Cardiac muscle cell (in vitro differentiated cells and primary cell): Measurements from ENCODE around the gene RUNX3. TPM values are rescaled to one million over a fixed set of nuclear protein-coding genes. Genes with fewer than 3 reads are reported as not detected.
"Not testable (repeated sequence)": the region's sequence is repeated elsewhere in the genome, so short reads cannot be mapped to it uniquely, and the experiment has no call there.

Experiments
- DNase-seq, 2 donors: peaks; one replicate each; pipeline versions ENCODE4 v3.0.0 to v3.0.0-alpha.2; 2010 to 2017; ENCODE audit warnings: low read depth in 1 of 2, low spot score in 1 of 2
- H3K27ac ChIP-seq: fragments of 200-600 bp; sonication (generic); 2 replicates; pipeline ENCODE4 v1.5.1; 2016
- H3K27me3 ChIP-seq: fragments of 200-600 bp; sonication (generic); 2 replicates; pipeline ENCODE4 v1.6.0; 2016; ENCODE audit warnings: control low read depth
- H3K36me3 ChIP-seq: fragments of 200-600 bp; sonication (generic); 2 replicates; pipeline ENCODE4 v1.5.1; 2016; ENCODE audit warnings: control low read depth
- H3K4me1 ChIP-seq: fragments of 200-600 bp; sonication (generic); 2 replicates; pipeline ENCODE4 v1.8.1; 2017; ENCODE audit warnings: low read depth, mild to moderate bottlenecking, mixed run types
- H3K4me3 ChIP-seq: fragments of 200-600 bp; sonication (generic); 2 replicates; pipeline ENCODE4 v1.5.1; 2016; ENCODE audit warnings: mild to moderate bottlenecking
- H3K9me3 ChIP-seq: fragments of 200-600 bp; sonication (generic); 2 replicates; pipeline ENCODE4 v1.5.1; 2017; ENCODE audit warnings: low read depth, mild to moderate bottlenecking, control low read depth
- polyA plus RNA-seq: library from polyadenylated mRNA; unstranded; fragments of >200 nt; fragmentation: Nextera tagmentation; extraction: Ambion mirVana; gene quantifications from 2 replicates; pipeline ENCODE4 v1.2.1, GENCODE V29; 2016
- total RNA-seq: library from RNA; depleted of rRNA; stranded (reverse); fragments of >200 nt; gene quantifications from 2 replicates; pipeline ENCODE4 v1.2.3, GENCODE V29; 2016
- TF ChIP-seq, protein P1 (sequence below): IDR thresholded peaks from 2 replicates; pipeline ENCODE4 v1.5.1; 2012; ENCODE audit warnings: low read depth, mild to moderate bottlenecking, low read length

Gene RUNX3
- total and polyA plus RNA-seq, 2 experiments from 2014 or later: not detected

- TF ChIP-seq, protein P1, sequence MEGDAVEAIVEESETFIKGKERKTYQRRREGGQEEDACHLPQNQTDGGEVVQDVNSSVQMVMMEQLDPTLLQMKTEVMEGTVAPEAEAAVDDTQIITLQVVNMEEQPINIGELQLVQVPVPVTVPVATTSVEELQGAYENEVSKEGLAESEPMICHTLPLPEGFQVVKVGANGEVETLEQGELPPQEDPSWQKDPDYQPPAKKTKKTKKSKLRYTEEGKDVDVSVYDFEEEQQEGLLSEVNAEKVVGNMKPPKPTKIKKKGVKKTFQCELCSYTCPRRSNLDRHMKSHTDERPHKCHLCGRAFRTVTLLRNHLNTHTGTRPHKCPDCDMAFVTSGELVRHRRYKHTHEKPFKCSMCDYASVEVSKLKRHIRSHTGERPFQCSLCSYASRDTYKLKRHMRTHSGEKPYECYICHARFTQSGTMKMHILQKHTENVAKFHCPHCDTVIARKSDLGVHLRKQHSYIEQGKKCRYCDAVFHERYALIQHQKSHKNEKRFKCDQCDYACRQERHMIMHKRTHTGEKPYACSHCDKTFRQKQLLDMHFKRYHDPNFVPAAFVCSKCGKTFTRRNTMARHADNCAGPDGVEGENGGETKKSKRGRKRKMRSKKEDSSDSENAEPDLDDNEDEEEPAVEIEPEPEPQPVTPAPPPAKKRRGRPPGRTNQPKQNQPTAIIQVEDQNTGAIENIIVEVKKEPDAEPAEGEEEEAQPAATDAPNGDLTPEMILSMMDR: no peak
- Histone ChIP-seq H3K4me3 (no peak overlapping the region), H3K9me3 (no peaks in the 10 kb centered on the region), H3K27ac (no peak overlapping the region), H3K4me1 (peaks cover 6% of the 10 kb centered on the region), H3K36me3 (no peaks in the 10 kb centered on the region), H3K27me3 (no peaks in the 10 kb centered on the region)
- DNase-seq: no peak
These were observed 19.9 kb downstream of the RUNX3 start for GRCh38 chr1:24910210-24910609.

GRCh38 chr1:24909388-24909898 lies 20.6 kb downstream of the RUNX3 start:
- H3K27me3 ChIP-seq: no peaks in the 10 kb centered on the region
- H3K4me1 ChIP-seq: peaks cover 3% of the 10 kb centered on the region
- TF ChIP-seq, protein P1: peak; percentile 83
- peak; percentile 53 to 91 for DNase-seq
- H3K9me3 ChIP-seq: no peaks in the 10 kb centered on the region
- H3K4me3 ChIP-seq: no peak overlapping the region
- H3K27ac ChIP-seq: no peak overlapping the region
- no peaks in the 10 kb centered on the region for H3K36me3 ChIP-seq

DNA sequence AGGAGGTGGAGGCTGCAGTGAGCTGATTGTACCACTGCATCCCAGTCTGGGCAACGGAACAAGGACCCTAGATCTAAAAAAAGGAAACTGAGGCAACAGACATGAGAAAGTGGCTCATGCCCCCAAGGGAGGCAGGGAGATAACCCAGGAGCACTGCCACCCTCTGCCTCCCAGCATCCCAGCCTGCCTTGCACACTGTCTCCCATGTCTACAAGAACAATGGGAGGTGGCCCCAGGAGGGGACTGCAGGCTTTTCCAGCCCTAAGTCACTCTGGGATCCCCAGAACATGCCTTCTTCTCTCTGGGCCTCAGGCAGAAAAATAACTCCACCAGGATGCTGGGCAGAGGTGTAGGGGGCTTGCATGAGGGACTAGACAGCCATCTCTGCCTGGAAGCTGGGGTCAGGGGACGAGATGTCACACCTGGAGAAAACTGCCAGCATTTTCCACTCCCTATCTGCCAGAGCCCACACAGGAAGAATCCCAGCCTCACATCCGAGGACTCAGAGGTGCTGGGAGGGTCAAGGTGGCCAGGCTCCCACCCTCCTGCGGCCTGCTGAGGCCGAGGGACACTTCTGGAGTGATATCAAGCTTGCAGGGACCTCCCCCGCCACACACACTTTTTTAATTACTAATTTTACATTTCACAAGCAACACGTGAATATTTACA lies 21.4 kb downstream of the RUNX3 start:
- H3K4me1 ChIP-seq: no peaks in the 10 kb centered on the region
- H3K27me3 ChIP-seq: no peaks in the 10 kb centered on the region
- DNase-seq: no peak
- no peaks in the 10 kb centered on the region for H3K36me3 ChIP-seq
- no peak overlapping the region for H3K4me3 ChIP-seq
- H3K27ac ChIP-seq: no peak overlapping the region
- no peaks in the 10 kb centered on the region for H3K9me3 ChIP-seq
- TF ChIP-seq, protein P1: no peak

- not testable (repeated sequence) for H3K9me3 ChIP-seq, H3K36me3 ChIP-seq, H3K4me1 ChIP-seq, H3K27me3 ChIP-seq, DNase-seq, H3K4me3 ChIP-seq, H3K27ac ChIP-seq
These were observed 22.3 kb downstream of the RUNX3 start for GRCh38 chr1:24907587-24908294.

- Histone ChIP-seq H3K9me3 (no peaks in the 10 kb centered on the region), H3K4me3 (no peak overlapping the region), H3K36me3 (no peaks in the 10 kb centered on the region), H3K4me1 (no peaks in the 10 kb centered on the region), H3K27ac (no peak overlapping the region), H3K27me3 (no peaks in the 10 kb centered on the region)
- DNase-seq: no peak
- TF ChIP-seq, protein P1: no peak
These were observed 23.2 kb downstream of the RUNX3 start for GRCh38 chr1:24906760-24907490.
